NB4 (cell line): ENCODE data around the gene FAM136A.

ENCODE experiments used
- POLR2A ChIP-seq: IDR thresholded peaks from 2 replicates; pipeline ENCODE4 v1.6.1; 2011; ENCODE audit warnings: mild to moderate bottlenecking; ENCODE audit not compliant: insufficient read length; ENCODE audit errors: extremely low read depth
- TF ChIP-seq, protein P1 (sequence below): IDR thresholded peaks from one replicate; pipeline ENCODE4 v1.5.1; 2012; ENCODE audit warnings: low read depth, low read length

GRCh38 chr2:70270323-70270722 is 31.5 kb downstream of the FAM136A start:
- TF ChIP-seq, protein P1, sequence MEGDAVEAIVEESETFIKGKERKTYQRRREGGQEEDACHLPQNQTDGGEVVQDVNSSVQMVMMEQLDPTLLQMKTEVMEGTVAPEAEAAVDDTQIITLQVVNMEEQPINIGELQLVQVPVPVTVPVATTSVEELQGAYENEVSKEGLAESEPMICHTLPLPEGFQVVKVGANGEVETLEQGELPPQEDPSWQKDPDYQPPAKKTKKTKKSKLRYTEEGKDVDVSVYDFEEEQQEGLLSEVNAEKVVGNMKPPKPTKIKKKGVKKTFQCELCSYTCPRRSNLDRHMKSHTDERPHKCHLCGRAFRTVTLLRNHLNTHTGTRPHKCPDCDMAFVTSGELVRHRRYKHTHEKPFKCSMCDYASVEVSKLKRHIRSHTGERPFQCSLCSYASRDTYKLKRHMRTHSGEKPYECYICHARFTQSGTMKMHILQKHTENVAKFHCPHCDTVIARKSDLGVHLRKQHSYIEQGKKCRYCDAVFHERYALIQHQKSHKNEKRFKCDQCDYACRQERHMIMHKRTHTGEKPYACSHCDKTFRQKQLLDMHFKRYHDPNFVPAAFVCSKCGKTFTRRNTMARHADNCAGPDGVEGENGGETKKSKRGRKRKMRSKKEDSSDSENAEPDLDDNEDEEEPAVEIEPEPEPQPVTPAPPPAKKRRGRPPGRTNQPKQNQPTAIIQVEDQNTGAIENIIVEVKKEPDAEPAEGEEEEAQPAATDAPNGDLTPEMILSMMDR: no peak
- TF ChIP-seq POLR2A: no peak
